ENCODE data around the gene LYRM7.

Gene LYRM7

DNA sequence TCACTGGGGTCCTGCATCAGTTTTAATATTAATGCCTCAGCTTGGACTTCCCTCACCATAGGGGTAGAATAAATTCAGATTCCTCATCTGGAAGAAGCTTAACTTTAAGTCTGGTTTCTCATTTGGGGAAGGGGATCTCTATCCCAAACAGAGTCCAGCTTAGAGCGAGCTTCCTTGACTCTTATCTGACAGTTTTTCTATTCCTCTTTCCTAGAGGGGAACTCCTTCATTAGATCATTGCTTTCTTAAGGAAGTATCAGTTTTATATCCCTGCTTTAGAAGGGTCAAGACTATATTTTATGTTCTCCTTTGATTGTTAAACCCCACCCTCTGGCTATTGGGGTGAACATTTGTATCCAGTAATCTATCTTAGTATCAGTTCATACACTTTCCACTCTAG, 68.9 kb downstream of the LYRM7 start:
- H3K27ac ChIP-seq (replicated peaks): no peak overlapping the region
- no peak for DNase-seq (ENCODE audit: low read depth in 1 of 2, low spot score in 1 of 2)
- TF ChIP-seq GABPA (IDR thresholded peaks at IDR 0.05; ENCODE audit: low read depth): no peak
- no peak for TF ChIP-seq SPI1 (IDR thresholded peaks at IDR 0.05; ENCODE audit: borderline replicate concordance, low read depth)
- TF ChIP-seq POLR2AphosphoS5 (IDR thresholded peaks at IDR 0.05; ENCODE audit: low read depth): no peak
- TF ChIP-seq, protein P1, sequence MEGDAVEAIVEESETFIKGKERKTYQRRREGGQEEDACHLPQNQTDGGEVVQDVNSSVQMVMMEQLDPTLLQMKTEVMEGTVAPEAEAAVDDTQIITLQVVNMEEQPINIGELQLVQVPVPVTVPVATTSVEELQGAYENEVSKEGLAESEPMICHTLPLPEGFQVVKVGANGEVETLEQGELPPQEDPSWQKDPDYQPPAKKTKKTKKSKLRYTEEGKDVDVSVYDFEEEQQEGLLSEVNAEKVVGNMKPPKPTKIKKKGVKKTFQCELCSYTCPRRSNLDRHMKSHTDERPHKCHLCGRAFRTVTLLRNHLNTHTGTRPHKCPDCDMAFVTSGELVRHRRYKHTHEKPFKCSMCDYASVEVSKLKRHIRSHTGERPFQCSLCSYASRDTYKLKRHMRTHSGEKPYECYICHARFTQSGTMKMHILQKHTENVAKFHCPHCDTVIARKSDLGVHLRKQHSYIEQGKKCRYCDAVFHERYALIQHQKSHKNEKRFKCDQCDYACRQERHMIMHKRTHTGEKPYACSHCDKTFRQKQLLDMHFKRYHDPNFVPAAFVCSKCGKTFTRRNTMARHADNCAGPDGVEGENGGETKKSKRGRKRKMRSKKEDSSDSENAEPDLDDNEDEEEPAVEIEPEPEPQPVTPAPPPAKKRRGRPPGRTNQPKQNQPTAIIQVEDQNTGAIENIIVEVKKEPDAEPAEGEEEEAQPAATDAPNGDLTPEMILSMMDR (IDR thresholded peaks at IDR 0.05; ENCODE audit: insufficient read depth, low read length): no peak
- no peak overlapping the region for H3K4me3 ChIP-seq (replicated peaks; ENCODE audit: insufficient read depth, low read length)
- H3K27me3 ChIP-seq (ENCODE audit: insufficient read depth, poor library complexity, severe bottlenecking): no peaks in the 10 kb centered on the region

DNA sequence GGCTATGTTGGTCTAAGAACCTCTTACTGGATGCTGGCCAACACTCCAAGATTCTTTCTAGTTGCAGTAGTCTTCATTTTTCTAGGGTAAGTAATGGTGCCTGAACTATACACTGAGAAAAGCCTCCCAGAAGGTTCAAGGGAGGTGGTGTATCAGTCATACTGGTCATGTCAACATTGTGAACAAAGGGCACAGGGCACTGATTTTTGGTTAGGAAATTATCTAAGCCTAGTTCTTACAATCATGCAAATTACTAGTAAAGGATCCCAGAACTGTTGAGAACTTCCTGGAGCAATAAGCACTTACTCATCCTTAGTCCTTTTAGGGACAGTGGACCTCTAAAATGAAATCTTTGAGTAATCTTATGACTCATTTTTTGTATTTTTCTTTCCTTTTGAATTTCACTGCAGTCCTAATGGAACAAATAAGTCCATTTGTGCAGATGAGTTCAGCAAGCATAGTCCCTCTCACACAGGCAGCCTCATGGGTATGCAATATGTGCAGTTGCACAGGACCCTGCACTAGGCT, 72.0 kb downstream of the LYRM7 start:
- DNase-seq (ENCODE audit: low read depth in 1 of 2, low spot score in 1 of 2): no peak
- no peaks in the 10 kb centered on the region for H3K27me3 ChIP-seq (ENCODE audit: insufficient read depth, poor library complexity, severe bottlenecking)
- no peak overlapping the region for H3K4me3 ChIP-seq (replicated peaks; ENCODE audit: insufficient read depth, low read length)
- no peak overlapping the region for H3K27ac ChIP-seq (replicated peaks)
- TF ChIP-seq, protein P2, sequence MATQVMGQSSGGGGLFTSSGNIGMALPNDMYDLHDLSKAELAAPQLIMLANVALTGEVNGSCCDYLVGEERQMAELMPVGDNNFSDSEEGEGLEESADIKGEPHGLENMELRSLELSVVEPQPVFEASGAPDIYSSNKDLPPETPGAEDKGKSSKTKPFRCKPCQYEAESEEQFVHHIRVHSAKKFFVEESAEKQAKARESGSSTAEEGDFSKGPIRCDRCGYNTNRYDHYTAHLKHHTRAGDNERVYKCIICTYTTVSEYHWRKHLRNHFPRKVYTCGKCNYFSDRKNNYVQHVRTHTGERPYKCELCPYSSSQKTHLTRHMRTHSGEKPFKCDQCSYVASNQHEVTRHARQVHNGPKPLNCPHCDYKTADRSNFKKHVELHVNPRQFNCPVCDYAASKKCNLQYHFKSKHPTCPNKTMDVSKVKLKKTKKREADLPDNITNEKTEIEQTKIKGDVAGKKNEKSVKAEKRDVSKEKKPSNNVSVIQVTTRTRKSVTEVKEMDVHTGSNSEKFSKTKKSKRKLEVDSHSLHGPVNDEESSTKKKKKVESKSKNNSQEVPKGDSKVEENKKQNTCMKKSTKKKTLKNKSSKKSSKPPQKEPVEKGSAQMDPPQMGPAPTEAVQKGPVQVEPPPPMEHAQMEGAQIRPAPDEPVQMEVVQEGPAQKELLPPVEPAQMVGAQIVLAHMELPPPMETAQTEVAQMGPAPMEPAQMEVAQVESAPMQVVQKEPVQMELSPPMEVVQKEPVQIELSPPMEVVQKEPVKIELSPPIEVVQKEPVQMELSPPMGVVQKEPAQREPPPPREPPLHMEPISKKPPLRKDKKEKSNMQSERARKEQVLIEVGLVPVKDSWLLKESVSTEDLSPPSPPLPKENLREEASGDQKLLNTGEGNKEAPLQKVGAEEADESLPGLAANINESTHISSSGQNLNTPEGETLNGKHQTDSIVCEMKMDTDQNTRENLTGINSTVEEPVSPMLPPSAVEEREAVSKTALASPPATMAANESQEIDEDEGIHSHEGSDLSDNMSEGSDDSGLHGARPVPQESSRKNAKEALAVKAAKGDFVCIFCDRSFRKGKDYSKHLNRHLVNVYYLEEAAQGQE (IDR thresholded peaks at IDR 0.05; ENCODE audit: insufficient replicate concordance, low read depth): no peak
- TF ChIP-seq GABPA (IDR thresholded peaks at IDR 0.05; ENCODE audit: low read depth) (no peak), POLR2AphosphoS5 (IDR thresholded peaks at IDR 0.05; ENCODE audit: low read depth) (no peak), SPI1 (IDR thresholded peaks at IDR 0.05; ENCODE audit: borderline replicate concordance, low read depth) (no peak)
- TF ChIP-seq, protein P1 (IDR thresholded peaks at IDR 0.05; ENCODE audit: insufficient read depth, low read length): no peak

DNA sequence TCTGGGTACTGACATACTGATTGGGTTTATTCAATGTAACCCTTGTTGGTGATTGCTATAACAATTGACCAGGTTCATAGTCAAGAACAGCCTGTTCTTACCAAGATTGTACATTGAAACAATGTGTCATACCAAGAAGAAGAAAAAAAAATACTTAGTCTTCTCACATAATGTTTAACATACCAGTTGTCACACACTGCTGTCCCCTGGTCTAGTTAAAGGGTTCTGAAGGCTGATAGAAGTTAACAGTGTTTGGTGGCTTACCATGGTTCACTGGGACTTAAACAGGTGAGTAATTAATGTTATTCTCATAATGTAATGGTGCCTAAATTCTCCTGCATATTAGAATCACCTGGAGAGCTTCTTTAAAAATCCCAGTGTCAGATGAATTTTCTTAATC, 74.6 kb downstream of the LYRM7 start:
- TF ChIP-seq GABPA (IDR thresholded peaks at IDR 0.05; ENCODE audit: low read depth) (no peak), SPI1 (IDR thresholded peaks at IDR 0.05; ENCODE audit: borderline replicate concordance, low read depth) (no peak)
- TF ChIP-seq, protein P2 (IDR thresholded peaks at IDR 0.05; ENCODE audit: insufficient replicate concordance, low read depth): no peak
- DNase-seq (ENCODE audit: low read depth in 1 of 2, low spot score in 1 of 2): no peak
- Histone ChIP-seq H3K27me3 (ENCODE audit: insufficient read depth, poor library complexity, severe bottlenecking) (no peaks in the 10 kb centered on the region), H3K4me3 (replicated peaks; ENCODE audit: insufficient read depth, low read length) (no peak overlapping the region), H3K27ac (replicated peaks) (no peak overlapping the region)

DNA sequence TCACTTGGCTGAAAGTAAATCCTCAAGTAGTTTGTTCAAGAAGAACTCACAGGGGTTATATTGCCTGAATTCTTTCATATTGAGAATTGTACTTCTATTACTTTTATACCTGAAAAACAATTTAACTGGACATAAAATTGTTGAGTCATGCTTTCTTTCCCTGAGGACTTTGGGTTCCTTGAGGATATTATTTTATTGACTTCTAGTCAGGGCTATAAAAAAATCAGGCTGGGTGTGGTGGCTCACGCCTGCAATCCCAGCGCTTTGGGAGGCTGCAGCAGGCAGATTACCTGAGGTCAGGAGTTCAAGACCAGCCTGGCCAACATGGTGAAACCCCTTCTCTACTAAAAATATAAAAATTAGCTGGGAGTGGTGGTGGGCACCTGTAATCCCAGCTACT, 75.2 kb downstream of the LYRM7 start:
- Histone ChIP-seq H3K4me3 (replicated peaks; ENCODE audit: insufficient read depth, low read length) (no peak overlapping the region), H3K27me3 (ENCODE audit: insufficient read depth, poor library complexity, severe bottlenecking) (no peaks in the 10 kb centered on the region), H3K27ac (replicated peaks) (no peak overlapping the region)
- TF ChIP-seq POLR2AphosphoS5 (IDR thresholded peaks at IDR 0.05; ENCODE audit: low read depth) (no peak), GABPA (IDR thresholded peaks at IDR 0.05; ENCODE audit: low read depth) (no peak), SPI1 (IDR thresholded peaks at IDR 0.05; ENCODE audit: borderline replicate concordance, low read depth) (no peak)
- TF ChIP-seq, protein P1 (IDR thresholded peaks at IDR 0.05; ENCODE audit: insufficient read depth, low read length): no peak
- no peak for DNase-seq (ENCODE audit: low read depth in 1 of 2, low spot score in 1 of 2)
